Keratinocyte (primary cell): ENCODE measurements around the gene MAP4K1. TPM values are rescaled to one million over a fixed set of nuclear protein-coding genes. Genes with fewer than 3 reads are reported as not detected.
A peak's percentile ranks its signal among the peaks of the same experiment; 100 is the strongest.

Experiments used
- DNase-seq: peaks from one replicate; pipeline ENCODE4 v3.0.0-alpha.2; 2011; ENCODE audit warnings: low read depth, missing footprints, low spot score
- FAIRE-seq: peaks from 2 replicates; lab custom pipeline; 2011; peaks lifted over from hg19 to GRCh38; lab: Jason Lieb, UNC
- H2AFZ ChIP-seq: 2 replicates; pipeline ENCODE4 v1.6.0; 2012; ENCODE audit warnings: low read length, control low read depth, inconsistent platforms; ENCODE audit not compliant: control insufficient read depth
- H3K27ac ChIP-seq: 2 replicates; pipeline ENCODE4 v1.5.1; 2011; ENCODE audit warnings: low read length; ENCODE audit not compliant: control insufficient read depth, insufficient read depth
- H3K27me3 ChIP-seq: 3 replicates; pipeline ENCODE4 v1.6.0; 2011; ENCODE audit warnings: low read length; ENCODE audit not compliant: control insufficient read depth, insufficient read depth; ENCODE audit errors: extremely low read depth
- H3K36me3 ChIP-seq, 2 experiments: 2 replicates in 1 of 2; 3 replicates in 1 of 2; pipeline ENCODE4 v1.5.1; 2011; ENCODE audit warnings: low read length in 2 of 2, mild to moderate bottlenecking in 1 of 2; ENCODE audit not compliant: control insufficient read depth in 2 of 2, insufficient read depth in 2 of 2; ENCODE audit errors: extremely low read depth in 1 of 2
- H3K4me1 ChIP-seq: 3 replicates; pipeline ENCODE4 v1.5.1; 2011; ENCODE audit warnings: low read length; ENCODE audit not compliant: control insufficient read depth, insufficient read depth; ENCODE audit errors: extremely low read depth
- H3K4me2 ChIP-seq: 3 replicates; pipeline ENCODE4 v1.6.0; 2011; ENCODE audit warnings: low read depth, low read length; ENCODE audit not compliant: control insufficient read depth, insufficient read depth; ENCODE audit errors: extremely low read depth
- H3K4me3 ChIP-seq, 3 experiments: fragments of 200-600 bp in 1 of 3; sonication (generic) in 1 of 3; 2 replicates in 2 of 3; 3 replicates in 1 of 3; pipeline ENCODE4 v1.5.1; 2011 to 2016; ENCODE audit warnings: low read length in 3 of 3, mild to moderate bottlenecking in 3 of 3, control low read depth in 2 of 3, inconsistent platforms in 1 of 3, low read depth in 1 of 3, mixed read lengths in 1 of 3, mixed run types in 1 of 3, moderate library complexity in 1 of 3; ENCODE audit not compliant: control insufficient read depth in 2 of 3, insufficient read depth in 2 of 3; ENCODE audit errors: extremely low read depth in 1 of 3
- H3K79me2 ChIP-seq: 2 replicates; pipeline ENCODE4 v1.6.0; 2012; ENCODE audit warnings: low read length; ENCODE audit not compliant: control insufficient read depth, insufficient read depth
- H3K9ac ChIP-seq: 3 replicates; pipeline ENCODE4 v1.6.0; 2011; ENCODE audit warnings: low read length; ENCODE audit not compliant: control insufficient read depth, insufficient read depth; ENCODE audit errors: extremely low read depth
- H3K9me1 ChIP-seq: 3 replicates; pipeline ENCODE4 v1.6.0; 2011; ENCODE audit warnings: low read length; ENCODE audit not compliant: control insufficient read depth, insufficient read depth; ENCODE audit errors: extremely low read depth
- H3K9me3 ChIP-seq: 2 replicates; pipeline ENCODE4 v1.5.1; 2012; ENCODE audit warnings: low read depth, low read length; ENCODE audit not compliant: control insufficient read depth
- H4K20me1 ChIP-seq: 3 replicates; pipeline ENCODE4 v1.6.0; 2011; ENCODE audit warnings: low read length; ENCODE audit not compliant: control insufficient read depth, insufficient read depth; ENCODE audit errors: extremely low read depth
- CTCF ChIP-seq, 3 experiments: IDR thresholded peaks in 1 of 3; conservative IDR thresholded peaks in 1 of 3; optimal IDR thresholded peaks in 1 of 3; 2 replicates in 2 of 3; 3 replicates in 1 of 3; pipeline versions ENCODE3 to v1.5.1; 2011; ENCODE audit warnings: low read length in 3 of 3, mild to moderate bottlenecking in 3 of 3, moderate library complexity in 2 of 3, control low read depth in 1 of 3, inconsistent platforms in 1 of 3; ENCODE audit not compliant: insufficient read depth in 2 of 3; ENCODE audit errors: extremely low read depth in 1 of 3
- EZH2 ChIP-seq: IDR thresholded peaks from one replicate; pipeline ENCODE4 v1.6.1; 2012; ENCODE audit warnings: inconsistent platforms, mild to moderate bottlenecking, low read length, moderate library complexity
- dilution Hi-C: fragments of 300-500 bp; cut with MboI; formaldehyde crosslinking; loops from one replicate; pipeline ENCODE4 v1.7.0; 2020; ENCODE audit warnings: low sequenced_read_pairs; ENCODE audit not compliant: extremely low pct_ligation_motif_present
- polyA plus RNA-seq, 5 experiments: library from polyadenylated mRNA; depleted of rRNA in 3 of 5; stranded (reverse) in 3 of 5; stranded (forward) in 1 of 5; unstranded in 1 of 5; fragments of >200 nt; gene quantifications; 1 replicate in 1 of 5; 2 replicates in 3 of 5; 3 replicates in 1 of 5; pipeline versions ENCODE4 v1.2.1 to v1.2.3, GENCODE V29; 2011 to 2012; ENCODE audit warnings: missing spikeins in 2 of 5, low read depth in 1 of 5, low replicate concordance in 1 of 5

Gene MAP4K1
- polyA plus RNA-seq, 1 donor (not counting 4 experiments of a cell fraction or from before 2014, with no cell fraction given) = 0.25 TPM

- FAIRE-seq (peak; percentile 75), DNase-seq (no peak)
- H3K9me1 ChIP-seq = no peaks in the 10 kb centered on the region
- H2AFZ ChIP-seq = no peak overlapping the region
- H3K27ac ChIP-seq = peak overlapping the region; percentile 70
- peaks cover 22% of the 10 kb centered on the region for H4K20me1 ChIP-seq
- H3K4me1 ChIP-seq = peaks cover 94% of the 10 kb centered on the region
- H3K79me2 ChIP-seq = peaks cover 79% of the 10 kb centered on the region
- H3K27me3 ChIP-seq = no peaks in the 10 kb centered on the region
- H3K4me3 ChIP-seq = no peak overlapping the region
- H3K9ac ChIP-seq = peak overlapping the region; percentile 16
- no peaks in the 10 kb centered on the region for H3K9me3 ChIP-seq
- H3K36me3 ChIP-seq = peaks cover 10 to 34% of the 10 kb centered on the region in 2 experiments
- H3K4me2 ChIP-seq = peak overlapping the region; percentile 22
- dilution Hi-C loops = no loop called here
- TF ChIP-seq CTCF (optimal IDR thresholded peaks at IDR 0.05 in 1 of 3, IDR thresholded peaks at IDR 0.05 in 1 of 3, conservative IDR thresholded peaks at IDR 0.05 in 1 of 3; ENCODE audit: extremely low read depth in 1 of 3, insufficient read depth in 2 of 3, low read length in 3 of 3) (no peak), EZH2 (no peak)
These were observed 44.2 kb upstream of the MAP4K1 start for GRCh38 chr19:38661996-38662395.

GRCh38 chr19:38661136-38661535, 43.4 kb upstream of the MAP4K1 start:
- FAIRE-seq = no peak
- H3K4me2 ChIP-seq = peak overlapping the region; percentile 1

More at GRCh38 chr19:38661136-38661535, 43.4 kb upstream of the MAP4K1 start:
- H3K27ac ChIP-seq = peak overlapping the region; percentile 34
- DNase-seq = no peak
- no peaks in the 10 kb centered on the region for H3K9me3 ChIP-seq
- H3K9ac ChIP-seq = peak overlapping the region; percentile 49
- H3K9me1 ChIP-seq = no peaks in the 10 kb centered on the region
- dilution Hi-C loops = no loop called here
- H3K36me3 ChIP-seq = peaks cover 10 to 42% of the 10 kb centered on the region in 2 experiments
- H3K27me3 ChIP-seq = no peaks in the 10 kb centered on the region
- peaks cover 79% of the 10 kb centered on the region for H3K79me2 ChIP-seq
- peaks cover 22% of the 10 kb centered on the region for H4K20me1 ChIP-seq
- no peak for TF ChIP-seq CTCF (optimal IDR thresholded peaks at IDR 0.05 in 1 of 3, IDR thresholded peaks at IDR 0.05 in 1 of 3, conservative IDR thresholded peaks at IDR 0.05 in 1 of 3; ENCODE audit: extremely low read depth in 1 of 3, insufficient read depth in 2 of 3, low read length in 3 of 3)
- TF ChIP-seq EZH2 = no peak
- H3K4me3 ChIP-seq = no peak overlapping the region
- H2AFZ ChIP-seq = no peak overlapping the region
- H3K4me1 ChIP-seq = peaks cover 94% of the 10 kb centered on the region
